Measurements from ENCODE around the gene LAMC1.

LAMC1 gene

GRCh38 chr1:183030053-183030452 is 6.8 kb downstream of the LAMC1 start (continued):
- TF ChIP-seq REST (tag by site-specific recombination; IDR thresholded peaks at IDR 0.05) (no peak), ZNF529 (tag by site-specific recombination; IDR thresholded peaks at IDR 0.05; ENCODE audit: insufficient replicate concordance) (no peak), ZNF629 (tag by site-specific recombination; IDR thresholded peaks at IDR 0.05) (no peak), ZNF354C (tag by site-specific recombination; IDR thresholded peaks at IDR 0.05; ENCODE audit: borderline replicate concordance, low read depth) (no peak), SP7 (tag by site-specific recombination; IDR thresholded peaks at IDR 0.05) (no peak), ZNF19 (tag by site-specific recombination; IDR thresholded peaks at IDR 0.05; ENCODE audit: low read depth) (no peak), ZNF132 (tag by site-specific recombination; IDR thresholded peaks at IDR 0.05; ENCODE audit: borderline replicate concordance) (no peak), ZBTB6 (tag by site-specific recombination; IDR thresholded peaks at IDR 0.05) (no peak), IKZF3 (tag by site-specific recombination; IDR thresholded peaks at IDR 0.05) (no peak), ZNF398 (tag by site-specific recombination; IDR thresholded peaks at IDR 0.05) (no peak), TSHZ1 (tag by site-specific recombination; IDR thresholded peaks at IDR 0.05; ENCODE audit: borderline replicate concordance) (no peak)

- Histone ChIP-seq H3K36me3 (ENCODE audit: control insufficient read depth in 2 of 2, insufficient read depth in 1 of 2, low read length in 2 of 2) (peaks cover 0 to 4% of the 10 kb centered on the region in 2 experiments; a peak in 2 of 3 replicates), H3K27ac (ENCODE audit: extremely low read depth, low read depth, low read length) (no peak overlapping the region), H3K4me3 (ENCODE audit: low read depth, low read length) (no peak overlapping the region), H3K9me3 (ENCODE audit: control insufficient read depth, insufficient read depth, low read depth, low read length) (no peaks in the 10 kb centered on the region), H3K4me1 (ENCODE audit: control insufficient read depth, insufficient read depth, low read length) (peaks cover 23% of the 10 kb centered on the region)
- ChIA-PET POLR2A (interaction anchor here (0.5 kb wide), 1 partner anchor 152 kb away, joined by 3 read pairs; no protein-coding TSS in a partner anchor), CTCF (interaction anchor here (0.6 to 2.9 kb wide), 5 partner anchors 14 to 203 kb away, joined by 3 to 8 read pairs (median 5); no protein-coding TSS in a partner anchor)
- TF ChIP-seq ZNF48 (tag by site-specific recombination; IDR thresholded peaks at IDR 0.05) (no peak), ZNF548 (tag by site-specific recombination; IDR thresholded peaks at IDR 0.05) (no peak), BCL6B (tag by site-specific recombination; IDR thresholded peaks at IDR 0.05) (no peak), ZNF623 (tag by site-specific recombination; IDR thresholded peaks at IDR 0.05) (no peak), ZNF248 (tag by site-specific recombination; IDR thresholded peaks at IDR 0.05) (no peak), ZNF184 (tag by site-specific recombination; IDR thresholded peaks at IDR 0.05) (0 out of 2 replicates have a peak, but pooled peaks have one; percentile 26), ZNF155 (tag by site-specific recombination; IDR thresholded peaks at IDR 0.05) (no peak), SETDB1 (IDR thresholded peaks at IDR 0.05; ENCODE audit: insufficient read length, low read length) (peak; percentile 21), ZNF777 (tag by site-specific recombination; IDR thresholded peaks at IDR 0.05; ENCODE audit: borderline replicate concordance) (no peak), ZBTB44 (tag by site-specific recombination; IDR thresholded peaks at IDR 0.05) (peak; percentile 93), ZIC2 (tag by site-specific recombination; IDR thresholded peaks at IDR 0.05) (peak; percentile 84)
Observed at GRCh38 chr1:183032122-183032921, 9.1 kb downstream of the LAMC1 start.

Measured in HEK293 (cell line).